H1 (cell line): ENCODE data around the gene SKAP1. TPM values are rescaled to one million over a fixed set of nuclear protein-coding genes. Genes with fewer than 3 reads are reported as not detected.

Experiments
- HDAC2 ChIP-seq, 2 experiments: fragments of 300-600 bp in 1 of 2; sonication (generic) in 1 of 2; IDR thresholded peaks; 2 replicates each; pipeline ENCODE4 v1.6.1; 2011 to 2012; ENCODE audit warnings: low read depth in 2 of 2, low read length in 2 of 2, mild to moderate bottlenecking in 2 of 2, moderate library complexity in 2 of 2, borderline replicate concordance in 1 of 2, inconsistent platforms in 1 of 2
- JUND ChIP-seq: IDR thresholded peaks from 2 replicates; pipeline ENCODE4 v1.6.1; 2011; ENCODE audit warnings: mild to moderate bottlenecking, improper control_type of control experiment, low read length
- SUZ12 ChIP-seq: fragments of 200-600 bp; sonication (generic); IDR thresholded peaks from 2 replicates; pipeline ENCODE4 v1.6.1; 2012; ENCODE audit warnings: mild to moderate bottlenecking, inconsistent platforms, low read length, moderate library complexity, mixed read lengths
- polyA plus RNA-seq, 7 experiments: library from polyadenylated mRNA; depleted of rRNA in 3 of 7; stranded (reverse) in 5 of 7; unstranded in 2 of 7; fragments of >200 nt in 5 of 7; fragments of 200-250 nt in 2 of 7; gene quantifications; 1 replicate in 5 of 7; 2 replicates in 1 of 7; 4 replicates in 1 of 7; pipeline versions ENCODE4 v1.2.1 to v1.2.3, GENCODE V29; 2011 to 2013; ENCODE audit warnings: missing spikeins in 2 of 7, mixed read lengths in 2 of 7
- total RNA-seq: library from RNA; stranded (reverse); fragmentation: NEBNext Ultra II Directional; extraction: Animal tissue kit (Norgen Biotek cat#: 25700); gene quantifications from 2 replicates; pipeline ENCODE4 v1.2.1, GENCODE V29; 2021

Gene SKAP1
- total and polyA plus RNA-seq, 2 of the 8 experiments (the other 6 are each of a cell fraction or from before 2014, with no cell fraction given): not detected

- no peak for TF ChIP-seq SUZ12
- no peak for TF ChIP-seq HDAC2 (IDR thresholded peaks at IDR 0.05; ENCODE audit: borderline replicate concordance in 1 of 2, low read depth in 2 of 2, low read length in 2 of 2)
- no peak for TF ChIP-seq JUND
These were observed 25.8 kb upstream of the SKAP1 start (continued) for GRCh38 chr17:48455791-48456190.
